WTC11 (cell line): ENCODE measurements around the gene BZW2. TPM values are rescaled to one million over a fixed set of nuclear protein-coding genes. Genes with fewer than 3 reads are reported as not detected.

ENCODE experiments used
- ATAC-seq: fragments of 200-7000 bp; cut with Tn5 transposase; 2 replicates; pipeline ENCODE4 v1.10.0; 2021; ENCODE audit warnings: mild to moderate bottlenecking, moderate library complexity
- CTCF ChIA-PET: fragments of 300-600 bp; sonication (Branson Sonifier 250); formaldehyde crosslinking; loops from one replicate; lab custom pipeline; 2021; ENCODE audit warnings: antibody characterized with exemption; lab: Charles Lee
- POLR2A ChIA-PET: fragments of 350-600 bp; sonication (Branson Sonifier 250); formaldehyde crosslinking; loops from one replicate; lab custom pipeline; 2021; ENCODE audit warnings: antibody characterized with exemption; lab: Charles Lee
- DNase-seq: peaks from one replicate; pipeline ENCODE4 v3.0.0; 2021; ENCODE audit warnings: low spot score
- H3K27ac Mint-ChIP-seq: 2 replicates; pipeline ENCODE4 v1.8.0; 2021; ENCODE audit warnings: mixed read lengths
- H3K27me3 Mint-ChIP-seq: 2 replicates; pipeline ENCODE4 v1.8.0; 2021; ENCODE audit warnings: low read depth, mild to moderate bottlenecking, moderate library complexity, mixed read lengths
- H3K36me3 Mint-ChIP-seq: 2 replicates; pipeline ENCODE4 v1.8.0; 2021; ENCODE audit warnings: mixed read lengths
- H3K4me1 Mint-ChIP-seq: 2 replicates; pipeline ENCODE4 v1.8.0; 2022; ENCODE audit warnings: mixed read lengths
- H3K4me3 Mint-ChIP-seq: 2 replicates; pipeline ENCODE4 v1.8.0; 2021; ENCODE audit warnings: mild to moderate bottlenecking, moderate library complexity, mixed read lengths
- H3K9me3 Mint-ChIP-seq: 2 replicates; pipeline ENCODE4 v1.8.0; 2021; ENCODE audit warnings: mixed read lengths
- E2F4 ChIP-seq: sonication (generic); formaldehyde crosslinking; IDR thresholded peaks from 2 replicates; pipeline ENCODE4 v1.8.1; 2022; ENCODE audit warnings: low read depth, mild to moderate bottlenecking, moderate library complexity, missing genetic modification reagents, borderline replicate concordance
- E2F5 ChIP-seq: sonication (generic); formaldehyde crosslinking; IDR thresholded peaks from 2 replicates; pipeline ENCODE4 v1.8.1; 2022; ENCODE audit warnings: mild to moderate bottlenecking, moderate library complexity, missing genetic modification reagents
- ERG ChIP-seq: fragments of 250-450 bp; sonication (Bioruptor Pico); IDR thresholded peaks from 2 replicates; pipeline ENCODE4 v1.8.0; 2021; ENCODE audit warnings: mild to moderate bottlenecking
- ETV6 ChIP-seq: sonication (generic); formaldehyde crosslinking; IDR thresholded peaks from 2 replicates; pipeline ENCODE4 v1.8.1; 2022; ENCODE audit warnings: mild to moderate bottlenecking, missing genetic modification reagents
- FOXJ3 ChIP-seq: sonication (generic); formaldehyde crosslinking; IDR thresholded peaks from 2 replicates; pipeline ENCODE4 v1.9.0; 2021; ENCODE audit warnings: missing genetic modification reagents, mild to moderate bottlenecking, borderline replicate concordance
- FOXK1 ChIP-seq: sonication (generic); formaldehyde crosslinking; IDR thresholded peaks from 2 replicates; pipeline ENCODE4 v1.8.0; 2022; ENCODE audit warnings: mild to moderate bottlenecking, moderate library complexity, missing genetic modification reagents
- GABPB1 ChIP-seq: sonication (generic); formaldehyde crosslinking; IDR thresholded peaks from 2 replicates; pipeline ENCODE4 v1.8.1; 2023; ENCODE audit warnings: mild to moderate bottlenecking, missing genetic modification reagents
- GRHL2 ChIP-seq: fragments of 250-450 bp; sonication (Bioruptor Pico); IDR thresholded peaks from 2 replicates; pipeline ENCODE4 v1.8.0; 2022; ENCODE audit warnings: mild to moderate bottlenecking, moderate library complexity; ENCODE audit not compliant: insufficient replicate concordance, severe bottlenecking
- HMGXB4 ChIP-seq: sonication (generic); formaldehyde crosslinking; IDR thresholded peaks from 2 replicates; pipeline ENCODE4 v1.8.1; 2023; ENCODE audit warnings: mild to moderate bottlenecking, moderate library complexity, missing genetic modification reagents
- MYBL2 ChIP-seq: sonication (generic); formaldehyde crosslinking; IDR thresholded peaks from 2 replicates; pipeline ENCODE4 v1.8.1; 2023; ENCODE audit warnings: mild to moderate bottlenecking, moderate library complexity, missing genetic modification reagents
- NR2C2 ChIP-seq: sonication (generic); formaldehyde crosslinking; IDR thresholded peaks from 2 replicates; pipeline ENCODE4 v1.8.0; 2022; ENCODE audit warnings: mild to moderate bottlenecking, missing genetic modification reagents
- PREB ChIP-seq: sonication (generic); formaldehyde crosslinking; IDR thresholded peaks from 2 replicates; pipeline ENCODE4 v1.8.1; 2022; ENCODE audit warnings: mild to moderate bottlenecking, missing genetic modification reagents, moderate library complexity, borderline replicate concordance
- SP1 ChIP-seq: sonication (generic); formaldehyde crosslinking; conservative IDR thresholded peaks from 2 replicates; pipeline ENCODE4 v1.8.1; 2022; ENCODE audit warnings: missing genetic modification reagents
- TEAD1 ChIP-seq: sonication (generic); formaldehyde crosslinking; IDR thresholded peaks from 2 replicates; pipeline ENCODE4 v1.8.0; 2022; ENCODE audit warnings: mild to moderate bottlenecking, missing genetic modification reagents
- ZNF232 ChIP-seq: sonication (generic); formaldehyde crosslinking; IDR thresholded peaks from 2 replicates; pipeline ENCODE4 v1.8.0; 2022; ENCODE audit warnings: mild to moderate bottlenecking, missing genetic modification reagents
- ZNF281 ChIP-seq: sonication (generic); formaldehyde crosslinking; IDR thresholded peaks from 2 replicates; pipeline ENCODE4 v1.8.0; 2023; ENCODE audit warnings: mild to moderate bottlenecking, missing genetic modification reagents
- ZNF416 ChIP-seq: fragments of 250-450 bp; sonication (Bioruptor Pico); IDR thresholded peaks from 2 replicates; pipeline ENCODE4 v1.9.0; 2021; ENCODE audit warnings: mild to moderate bottlenecking, inconsistent platforms
- ZNF423 ChIP-seq: fragments of 250-450 bp; sonication (Bioruptor Pico); IDR thresholded peaks from 2 replicates; pipeline ENCODE4 v2.1.2; 2022; ENCODE audit warnings: mild to moderate bottlenecking, moderate library complexity
- ZSCAN18 ChIP-seq: fragments of 250-450 bp; sonication (Bioruptor Pico); IDR thresholded peaks from 2 replicates; pipeline ENCODE4 v2.1.2; 2022; ENCODE audit warnings: mild to moderate bottlenecking, moderate library complexity
- total RNA-seq: library from RNA; stranded (reverse); gene quantifications from 3 replicates; pipeline ENCODE4 v1.2.3, GENCODE V29; 2021

Gene BZW2
- total RNA-seq, 1 experiment from 2014 or later: 105 TPM

GRCh38 chr7:16670021-16670420, 24.0 kb downstream of the BZW2 start (continued):
- TF ChIP-seq ZNF281 (CRISPR knock-in tag): no peak
- no peak for TF ChIP-seq SP1 (CRISPR knock-in tag)
- TF ChIP-seq GRHL2 (CRISPR knock-in tag): no peak

- ChIA-PET CTCF (no interaction called here), POLR2A (no interaction called here)
- no peak for DNase-seq
- ATAC-seq: peak; percentile 57
- TF ChIP-seq E2F5 (CRISPR knock-in tag) (no peak), NR2C2 (CRISPR knock-in tag) (no peak), ZSCAN18 (CRISPR knock-in tag) (no peak), ERG (no peak), PREB (no peak), E2F4 (no peak), TEAD1 (CRISPR knock-in tag) (no peak), MYBL2 (CRISPR knock-in tag) (no peak), FOXK1 (CRISPR knock-in tag) (no peak), FOXJ3 (CRISPR knock-in tag) (no peak), ETV6 (CRISPR knock-in tag) (no peak), ZNF423 (CRISPR knock-in tag) (no peak), ZNF232 (CRISPR knock-in tag) (no peak), GABPB1 (CRISPR knock-in tag) (no peak), HMGXB4 (CRISPR knock-in tag) (no peak), ZNF416 (CRISPR knock-in tag) (no peak)
- Mint-ChIP-seq H3K9me3 (peaks cover 4% of the 10 kb centered on the region), H3K4me1 (peaks cover 48% of the 10 kb centered on the region), H3K36me3 (peaks cover 28% of the 10 kb centered on the region), H3K27me3 (no peaks in the 10 kb centered on the region), H3K27ac (peak overlapping the region; percentile 75), H3K4me3 (no peak overlapping the region)
Observed at GRCh38 chr7:16670731-16671344, 24.9 kb downstream of the BZW2 start.
